ENCODE data around the gene GHSR.
A peak's percentile ranks its signal among the peaks of the same experiment; 100 is the strongest.

The GHSR gene

DNA sequence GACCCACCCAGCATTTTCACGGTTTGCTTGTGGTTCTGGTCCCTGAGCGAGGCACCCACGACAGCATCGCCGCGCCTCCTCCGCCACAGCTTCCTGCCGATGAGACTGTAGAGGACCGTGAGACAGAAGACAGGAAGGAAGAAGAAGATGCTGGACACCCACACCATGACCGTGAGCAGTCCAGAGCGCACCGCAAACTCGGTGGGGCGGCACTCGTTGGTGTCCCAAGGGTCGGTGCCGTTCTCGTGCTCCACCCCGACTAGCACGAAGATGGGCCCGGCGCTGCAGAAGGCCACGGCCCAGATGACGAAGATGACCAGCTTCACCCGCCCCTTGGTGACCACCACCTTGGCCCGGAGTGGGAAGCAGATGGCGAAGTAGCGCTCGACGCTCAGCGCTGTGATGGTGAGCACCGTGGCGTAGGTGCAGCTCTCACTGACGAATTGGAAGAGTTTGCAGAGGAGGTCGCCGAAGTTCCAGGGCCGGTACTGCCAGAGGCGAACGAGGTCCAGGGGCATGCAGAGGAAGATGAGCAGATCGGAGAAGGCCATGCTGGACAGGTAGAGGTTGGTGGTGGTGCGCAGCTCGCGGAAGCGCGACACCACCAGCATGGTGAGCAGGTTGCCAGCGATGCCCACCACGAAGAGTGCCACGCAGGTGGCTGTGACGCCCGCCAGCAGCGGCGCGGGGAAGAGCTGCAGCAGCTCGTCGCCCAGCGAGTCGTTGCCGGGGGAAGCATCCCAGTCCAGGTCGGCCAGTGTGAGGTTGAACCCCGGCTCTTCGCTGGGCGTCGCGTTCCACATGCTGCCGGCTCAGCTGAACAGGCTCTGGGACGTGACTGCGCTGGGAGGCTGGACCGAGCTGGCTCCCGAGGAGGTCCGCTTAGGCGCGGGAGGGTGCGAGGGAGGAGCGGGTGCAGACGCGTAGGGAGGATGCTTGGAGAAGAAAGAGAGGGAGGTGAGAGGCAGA lies at the start of gene GHSR:
Gene GHSR, minus strand, starts transcription at position 846 of the 969 bp plus-strand sequence. Its CDS starts 43 bp downstream, at position 803.
- no peak for DNase-seq (ENCODE audit: low read depth)

- peak; percentile 80 for DNase-seq (ENCODE audit: low read depth)
These were observed 42.0 kb upstream of the GHSR start for GRCh38 chr3:172490198-172490669.

- DNase-seq (ENCODE audit: low read depth) = no peak
These were observed 29.9 kb upstream of the GHSR start for GRCh38 chr3:172478116-172478515.

- DNase-seq (ENCODE audit: low read depth) = no peak
These were observed 28.1 kb upstream of the GHSR start for GRCh38 chr3:172476347-172476746.

GRCh38 chr3:172475703-172476102 lies 27.4 kb upstream of the GHSR start:
- DNase-seq (ENCODE audit: low read depth) = no peak

- DNase-seq (ENCODE audit: low read depth) = no peak
These were observed 23.6 kb upstream of the GHSR start for GRCh38 chr3:172471903-172472302.

DNA sequence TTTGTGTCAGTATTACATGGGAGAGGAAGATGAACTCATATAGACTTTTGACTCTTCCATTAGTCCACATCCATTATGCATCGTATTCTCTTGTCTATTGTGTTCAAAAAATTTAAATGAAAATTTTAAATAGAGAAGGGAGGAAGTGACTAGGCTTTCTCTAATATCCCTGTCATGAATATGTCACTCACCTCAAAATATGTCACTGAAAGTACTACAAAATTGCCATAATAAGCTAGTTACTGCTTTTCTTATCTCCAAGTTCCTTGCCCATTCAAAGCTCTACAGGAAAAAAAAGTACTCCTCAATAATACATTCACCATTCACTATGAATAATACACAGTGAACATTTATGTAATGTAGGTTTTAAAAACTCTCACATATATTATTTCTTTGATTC lies 22.3 kb upstream of the GHSR start:
- DNase-seq (ENCODE audit: low read depth) = no peak

DNA sequence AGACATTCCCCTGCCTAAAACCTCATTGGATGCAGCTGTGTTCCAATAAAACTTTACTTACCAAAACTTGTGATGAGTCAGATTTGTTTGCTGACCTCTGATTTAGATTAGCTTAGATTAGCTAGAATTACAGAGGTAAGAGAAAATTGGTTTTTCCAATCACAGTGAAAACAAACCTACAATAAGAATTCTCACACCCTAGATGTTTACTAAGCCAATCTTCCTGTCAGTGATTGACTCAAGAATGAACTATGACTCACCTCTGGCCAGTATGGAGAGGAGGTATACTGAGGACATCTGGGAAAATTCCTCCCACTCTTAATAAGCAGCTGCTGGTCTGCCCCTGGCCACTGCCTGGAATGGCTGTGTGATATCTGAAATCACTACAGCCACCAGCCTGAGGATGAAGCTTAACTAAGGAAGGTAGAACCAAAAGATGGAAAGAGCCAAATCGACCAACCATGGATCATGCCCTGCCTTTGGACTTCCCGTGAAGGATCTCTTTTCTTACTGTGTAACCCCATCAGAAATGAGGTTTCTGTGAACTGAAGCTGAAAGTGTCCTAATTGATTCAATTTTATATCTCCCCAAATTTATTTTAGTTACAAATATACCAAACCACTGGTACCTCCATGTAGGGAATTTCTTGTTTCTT lies 19.0 kb upstream of the GHSR start:
- DNase-seq (ENCODE audit: low read depth) = peak; percentile 85

DNA sequence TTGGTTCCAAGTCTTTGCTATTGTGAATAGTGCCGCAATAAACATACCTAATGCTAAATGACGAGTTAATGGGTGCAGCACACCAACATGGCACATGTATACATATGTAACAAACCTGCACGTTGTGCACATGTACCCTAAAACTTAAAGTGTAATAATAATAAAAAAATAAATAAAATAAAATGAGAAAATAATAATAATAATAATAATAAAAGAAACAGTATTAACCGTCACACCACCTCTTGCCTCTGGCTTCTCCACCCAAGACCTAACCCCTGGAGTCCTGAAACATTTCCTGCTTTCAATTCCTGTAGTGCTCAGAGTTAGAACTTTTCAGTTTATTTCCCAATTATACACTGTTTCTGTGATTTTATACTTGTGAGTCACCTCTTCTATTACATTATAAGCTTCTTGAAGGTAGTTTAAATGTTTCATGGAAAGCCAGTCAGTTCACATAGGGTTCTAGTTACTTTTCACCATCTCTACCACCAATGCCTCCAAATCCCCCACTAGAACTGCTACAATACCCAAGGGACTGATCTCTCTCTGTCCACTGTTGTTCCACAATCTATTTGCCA lies 18.4 kb upstream of the GHSR start:
- peak; percentile 15 for DNase-seq (ENCODE audit: low read depth)

- DNase-seq (ENCODE audit: low read depth) = no peak
These were observed 17.0 kb upstream of the GHSR start for GRCh38 chr3:172465281-172465680.

DNA sequence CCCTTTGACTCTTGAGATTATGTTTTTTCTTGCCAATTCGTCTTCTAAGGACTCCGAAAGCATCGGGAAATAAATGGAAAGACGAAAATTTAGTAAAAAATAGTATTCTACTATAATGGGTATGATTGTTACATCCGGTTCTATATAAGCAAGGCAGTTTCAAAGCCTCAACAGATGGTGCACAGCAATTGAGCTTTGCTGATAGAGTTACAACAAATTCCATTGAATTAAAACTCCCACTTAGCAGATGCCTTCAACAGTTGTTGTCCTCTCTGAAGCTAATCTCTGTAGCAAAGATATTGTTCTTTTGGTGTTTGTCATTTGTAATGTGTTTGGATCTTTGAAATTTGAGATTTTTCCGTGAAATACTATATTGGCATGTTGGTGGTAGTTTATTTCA lies 16.1 kb upstream of the GHSR start:
- DNase-seq (ENCODE audit: low read depth) = no peak

DNA sequence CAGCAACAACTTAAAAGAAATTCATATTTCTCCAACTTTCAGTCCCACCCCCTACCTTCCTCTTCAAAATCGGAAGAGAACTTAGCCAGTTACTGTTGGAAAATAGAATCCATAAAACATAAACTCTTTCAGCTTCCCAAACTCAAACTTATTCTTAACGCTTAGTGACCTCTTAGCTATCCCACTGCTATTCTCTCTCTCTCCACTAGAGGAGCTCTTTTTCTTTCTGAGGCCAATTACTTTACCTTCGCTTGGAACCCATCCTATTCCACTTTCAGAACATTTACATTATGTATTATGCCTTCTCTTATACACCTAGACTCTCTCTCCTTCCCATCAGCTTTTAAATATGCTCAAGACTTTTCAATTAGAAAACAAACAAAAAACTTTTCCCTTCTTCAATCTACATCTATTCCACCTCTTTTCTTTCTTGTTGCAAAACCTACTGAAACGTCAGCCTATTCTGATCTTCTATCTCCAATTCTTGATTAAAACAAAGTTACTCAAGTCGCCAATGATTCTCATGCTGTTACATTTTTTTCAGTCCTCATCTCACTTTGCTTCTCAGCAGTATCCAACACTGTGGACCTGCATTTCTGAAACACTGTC lies 13.4 kb upstream of the GHSR start:
- DNase-seq (ENCODE audit: low read depth) = peak; percentile 66

GRCh38 chr3:172456404-172456803 lies 8.1 kb upstream of the GHSR start:
- no peak for DNase-seq (ENCODE audit: low read depth)

DNA sequence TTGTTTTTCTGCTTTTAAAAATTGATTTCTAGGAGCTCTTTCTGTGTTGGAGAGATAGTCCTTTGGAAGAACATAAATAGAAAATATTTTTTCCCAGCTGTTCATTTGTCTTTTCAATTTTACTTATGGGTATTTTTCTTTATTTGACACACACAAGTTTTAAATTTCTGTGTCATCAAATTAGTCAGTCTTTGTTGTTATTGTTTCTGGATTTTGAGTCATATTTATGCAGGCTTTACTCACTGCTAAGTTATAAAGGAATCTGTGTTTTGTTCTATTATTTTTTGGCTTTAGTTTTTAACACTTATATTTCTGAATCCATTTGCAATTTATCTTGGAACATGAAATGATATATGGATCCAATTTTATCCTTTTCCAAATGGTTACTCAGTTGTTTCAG lies 5.9 kb upstream of the GHSR start:
- DNase-seq (ENCODE audit: low read depth) = peak; percentile 58

GRCh38 chr3:172449466-172450149 lies 1.4 kb upstream of the GHSR start:
- DNase-seq (ENCODE audit: low read depth) = peak; percentile 37

GRCh38 chr3:172448661-172449465 lies 607 bp upstream of the GHSR start:
- no peak for DNase-seq (ENCODE audit: low read depth)

DNA sequence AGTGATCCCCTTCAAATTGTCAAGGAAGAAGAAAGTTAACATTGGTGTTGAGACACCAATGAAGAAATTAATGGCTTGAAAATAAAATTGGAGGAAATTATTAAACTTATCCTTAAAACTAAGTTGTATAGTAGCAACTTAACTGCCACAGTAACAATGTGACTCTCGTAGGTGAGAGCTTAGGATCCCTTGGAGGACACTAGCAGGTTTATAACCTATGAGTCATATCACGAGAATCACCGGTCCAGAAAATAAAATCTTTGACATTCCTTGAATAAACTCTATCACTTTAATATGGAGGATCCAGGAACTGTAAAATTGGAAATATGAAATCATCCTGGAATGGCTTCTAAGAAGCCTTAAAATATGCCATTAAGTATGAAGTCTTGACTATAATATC lies 2.1 kb downstream of the GHSR start:
- DNase-seq (ENCODE audit: low read depth) = no peak

DNA sequence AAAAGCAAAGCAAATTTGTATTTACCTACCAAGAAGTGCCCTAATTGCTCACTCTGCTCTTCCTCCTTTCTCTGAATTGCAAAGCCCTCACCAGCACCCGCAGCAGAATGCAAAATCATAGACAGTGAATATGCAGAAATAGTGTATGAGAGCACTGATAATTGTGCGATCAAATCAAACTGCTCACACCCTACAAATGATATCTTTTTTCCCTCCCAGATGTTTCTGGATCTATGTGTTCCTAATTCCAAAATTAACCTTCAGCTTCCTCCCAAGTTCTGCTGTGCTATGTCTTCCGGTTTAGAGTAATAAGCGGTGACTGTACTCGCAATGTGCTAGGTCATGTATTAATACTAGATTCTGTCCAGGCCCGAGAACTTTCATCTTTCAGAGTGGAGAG lies 3.4 kb downstream of the GHSR start:
- no peak for DNase-seq (ENCODE audit: low read depth)

DNA sequence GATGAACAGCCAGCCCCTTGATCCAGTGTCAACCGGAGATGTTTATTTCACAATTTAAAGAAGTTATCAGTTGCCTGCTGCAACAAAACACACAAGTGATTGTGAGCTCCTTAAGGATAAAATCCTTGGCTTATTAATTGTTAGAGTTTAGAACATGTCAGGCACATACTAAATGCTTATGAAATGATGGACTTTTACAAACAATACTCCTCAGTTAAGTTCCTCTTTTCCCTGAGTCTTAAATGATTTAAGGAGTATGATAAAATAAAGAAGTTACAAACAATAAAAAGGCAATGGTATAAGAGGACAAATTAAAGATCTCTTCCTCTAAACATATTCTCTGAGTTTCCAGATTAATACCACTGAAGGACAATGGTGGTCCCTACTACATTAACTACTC lies 5.7 kb downstream of the GHSR start:
- no peak for DNase-seq (ENCODE audit: low read depth)

- no peak for DNase-seq (ENCODE audit: low read depth)
These were observed 6.7 kb downstream of the GHSR start for GRCh38 chr3:172441581-172441980.

GRCh38 chr3:172438186-172438585 lies 10.1 kb downstream of the GHSR start:
- no peak for DNase-seq (ENCODE audit: low read depth)
